HG03159 (cell line): ENCODE results near the gene GAL3ST1.
"Not testable (repeated sequence)": the region's sequence is repeated elsewhere in the genome, so short reads cannot be mapped to it uniquely, and the experiment has no call there.

ENCODE experiments used
- ATAC-seq: cut with Tn5 transposase; IDR thresholded peaks from one replicate; pipeline ENCODE4 v1.9.1; 2021; ENCODE audit warnings: mild to moderate bottlenecking, moderate library complexity; ENCODE audit not compliant: unreplicated experiment

The GAL3ST1 gene

DNA sequence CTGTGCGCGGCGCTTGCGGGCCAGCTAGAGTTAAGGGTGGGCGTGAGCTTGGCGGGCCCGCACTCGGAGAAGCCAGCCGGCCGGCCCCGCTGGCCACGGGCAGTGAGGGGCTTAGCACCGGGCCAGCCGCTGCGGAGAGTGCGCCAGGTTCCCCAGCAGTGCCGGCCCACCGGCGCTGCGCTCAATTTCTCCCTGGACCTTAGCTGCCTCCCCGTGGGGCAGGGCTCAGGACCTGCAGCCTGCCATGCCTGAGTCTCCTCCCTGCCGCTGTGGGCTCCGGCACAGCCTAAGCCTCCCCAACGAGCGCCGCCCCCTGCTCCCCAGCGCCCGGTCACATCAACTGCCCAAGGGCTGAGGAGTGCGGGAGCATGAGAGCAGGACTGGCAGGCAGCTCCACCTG is 22.4 kb upstream of the GAL3ST1 start:
- ATAC-seq, result no peak

DNA sequence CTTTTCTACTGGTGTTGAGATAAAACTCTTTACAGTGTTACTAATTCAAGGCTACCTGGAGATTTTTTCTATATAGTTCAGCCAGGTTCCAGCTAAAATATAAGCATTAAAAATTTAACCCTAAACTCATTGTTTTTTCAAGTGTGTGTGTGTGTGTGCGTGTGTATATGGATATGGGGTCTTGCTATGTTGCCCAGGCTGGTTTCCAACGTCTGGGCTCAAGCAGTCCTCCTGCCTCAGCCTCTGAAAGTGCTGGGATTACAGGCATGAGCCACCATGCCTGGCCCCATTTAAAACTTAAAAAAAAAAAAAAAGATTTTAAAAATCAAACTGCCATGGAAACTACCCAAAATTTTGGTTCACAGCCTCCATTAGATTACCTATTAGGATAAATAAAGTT is 21.7 kb upstream of the GAL3ST1 start:
- no peak for ATAC-seq

DNA sequence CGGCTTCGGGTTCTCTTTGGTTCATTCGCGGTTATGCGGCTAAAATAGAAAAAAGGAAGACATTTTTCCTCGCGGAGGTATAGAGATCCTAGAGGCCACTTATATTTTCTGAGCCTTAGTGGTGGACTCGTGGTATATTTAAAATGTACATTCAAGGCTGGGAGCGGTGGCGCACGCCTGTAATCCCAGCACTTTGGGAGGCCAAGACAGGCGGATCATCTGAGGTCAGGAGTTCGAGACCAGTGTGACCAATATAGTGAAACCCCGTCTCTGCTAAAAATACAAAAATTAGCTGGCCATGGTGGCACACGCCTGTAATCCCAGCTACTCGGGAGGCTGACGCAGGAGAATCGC is 17.9 kb upstream of the GAL3ST1 start:
- not testable (repeated sequence) for ATAC-seq

DNA sequence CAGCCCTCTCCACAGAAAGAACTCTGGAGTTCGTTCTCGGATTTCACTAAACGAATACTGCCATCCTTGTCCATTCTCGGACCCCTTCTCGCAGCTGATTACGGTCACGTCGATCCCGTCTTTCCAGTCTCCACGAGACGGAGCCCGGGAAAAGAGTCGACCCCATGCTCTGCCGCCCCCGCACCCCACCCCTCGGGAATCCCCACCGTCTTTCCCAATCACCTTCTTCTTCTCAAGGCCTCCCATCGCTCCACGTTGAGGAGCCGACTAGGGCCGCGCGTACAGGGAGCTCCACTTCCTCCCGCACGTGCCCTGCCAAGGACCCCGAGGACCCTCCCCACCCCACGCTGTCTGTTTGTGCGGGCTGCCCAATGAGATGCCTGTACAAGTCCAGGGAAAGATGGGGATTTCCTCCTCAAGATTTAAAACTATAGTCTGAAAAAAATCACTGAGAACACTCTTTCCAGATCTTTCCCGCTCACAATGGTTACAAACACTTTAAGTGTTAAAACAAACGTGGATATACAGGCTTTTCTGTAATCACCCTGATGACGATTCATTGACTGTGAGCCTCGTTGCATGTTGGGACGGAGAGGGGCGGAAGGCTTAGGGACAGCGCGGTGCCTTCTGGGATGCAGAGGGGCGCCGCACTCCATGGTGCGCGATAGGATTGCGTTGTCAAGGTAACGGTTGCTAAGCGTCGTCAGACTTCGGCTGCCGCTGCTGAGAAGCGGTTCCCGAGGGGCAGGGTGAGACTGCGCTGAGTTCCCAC is 17.3 kb upstream of the GAL3ST1 start, which contains the start of gene PES1:
Gene PES1, minus strand, starts transcription at position 323 of the 772 bp plus-strand sequence. Its CDS starts 77 bp downstream, at position 246.
- peak; percentile 94 for ATAC-seq

DNA sequence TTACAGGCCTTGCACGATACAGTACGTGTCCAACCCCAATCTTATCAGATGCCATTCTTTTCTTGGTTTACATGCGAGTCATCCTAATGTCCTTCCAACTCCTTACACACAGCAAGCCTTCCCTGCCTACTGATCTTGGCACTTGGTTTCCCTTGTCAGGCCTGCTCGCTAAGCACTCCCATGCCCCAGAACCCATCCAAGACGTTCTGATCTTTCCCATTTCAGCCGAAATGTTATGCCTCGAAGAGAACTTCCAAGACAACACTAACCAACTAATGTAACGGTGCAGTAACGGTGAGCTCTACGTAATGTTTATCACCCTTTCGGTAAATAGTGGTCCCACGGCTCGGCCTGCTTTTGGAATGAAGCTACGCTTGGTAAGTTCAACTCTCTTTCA is 16.7 kb upstream of the GAL3ST1 start:
- no peak for ATAC-seq

DNA sequence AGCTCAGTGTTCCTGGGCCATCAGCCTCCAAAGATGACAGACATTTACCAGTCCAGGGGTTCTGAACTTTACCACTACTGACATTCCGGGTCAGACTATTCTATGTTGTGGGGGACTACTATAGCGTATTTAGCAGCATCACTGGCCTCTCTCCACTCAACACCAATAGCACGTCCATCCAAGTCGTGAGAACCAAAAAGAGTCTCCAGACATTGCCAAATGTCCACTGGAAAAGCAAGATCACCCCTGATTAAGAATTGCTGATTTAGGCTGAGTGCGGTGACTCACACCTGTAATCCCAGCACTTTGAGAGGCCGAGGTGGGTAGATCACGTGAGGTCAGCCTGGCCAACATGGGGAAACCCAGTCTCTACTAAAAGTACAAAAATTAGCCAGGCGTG is 11.9 kb upstream of the GAL3ST1 start:
- no peak for ATAC-seq

DNA sequence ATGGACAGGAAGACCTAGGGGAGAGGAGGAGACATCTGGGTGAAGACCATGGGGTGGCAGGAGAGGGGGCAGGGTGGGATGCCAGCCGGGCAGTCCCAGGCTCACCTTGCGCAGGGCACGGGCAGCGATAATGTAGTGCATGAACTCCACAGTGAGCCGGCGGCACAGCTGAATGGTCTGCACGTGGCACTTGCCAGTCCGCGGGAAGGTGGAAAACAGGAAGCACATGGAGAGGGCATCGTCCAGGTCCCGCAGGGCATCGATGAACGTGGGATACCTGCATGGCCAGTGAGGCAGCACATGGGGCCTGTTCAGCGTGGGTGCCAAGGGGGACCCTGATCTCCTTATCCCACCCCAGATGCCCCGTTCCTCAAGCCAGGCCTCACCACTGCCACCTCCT is 10.0 kb upstream of the GAL3ST1 start:
- no peak for ATAC-seq

DNA sequence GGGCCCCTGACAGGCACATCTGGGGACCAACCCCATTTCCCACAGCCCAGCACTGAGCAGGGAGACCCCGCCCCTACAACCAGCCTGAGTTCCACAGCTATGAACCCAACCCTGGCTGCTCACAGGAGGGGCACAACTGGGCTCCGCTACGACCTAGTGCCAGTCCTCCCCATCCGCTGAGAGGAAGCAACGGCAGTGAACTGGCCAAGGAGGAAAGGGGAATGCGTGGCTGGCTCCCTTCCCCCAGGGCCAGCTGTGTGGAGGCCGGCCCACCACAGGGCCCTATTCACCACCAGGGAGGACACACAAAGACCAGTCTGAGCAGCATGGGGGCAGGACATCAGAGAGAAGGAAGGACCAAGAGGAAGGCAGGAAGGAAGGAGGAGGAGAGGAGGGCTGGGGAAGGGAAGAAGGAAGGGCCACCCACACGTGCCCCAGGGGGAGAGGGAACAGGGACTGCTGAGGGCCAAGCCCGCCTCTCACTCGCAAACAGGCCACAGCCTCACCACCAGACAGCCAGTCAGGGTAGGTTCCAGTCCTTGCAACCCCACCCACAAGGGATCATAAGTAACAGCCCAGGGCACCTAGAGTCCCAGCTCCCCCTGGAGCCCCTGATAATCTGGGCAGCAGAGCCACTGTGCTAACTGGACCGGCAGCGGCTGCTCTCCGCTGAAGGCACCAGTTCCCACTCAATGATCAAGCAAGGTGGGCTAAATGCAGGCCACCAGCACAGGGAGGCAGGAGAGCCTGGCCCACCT is 8.5 kb upstream of the GAL3ST1 start:
- no peak for ATAC-seq

DNA sequence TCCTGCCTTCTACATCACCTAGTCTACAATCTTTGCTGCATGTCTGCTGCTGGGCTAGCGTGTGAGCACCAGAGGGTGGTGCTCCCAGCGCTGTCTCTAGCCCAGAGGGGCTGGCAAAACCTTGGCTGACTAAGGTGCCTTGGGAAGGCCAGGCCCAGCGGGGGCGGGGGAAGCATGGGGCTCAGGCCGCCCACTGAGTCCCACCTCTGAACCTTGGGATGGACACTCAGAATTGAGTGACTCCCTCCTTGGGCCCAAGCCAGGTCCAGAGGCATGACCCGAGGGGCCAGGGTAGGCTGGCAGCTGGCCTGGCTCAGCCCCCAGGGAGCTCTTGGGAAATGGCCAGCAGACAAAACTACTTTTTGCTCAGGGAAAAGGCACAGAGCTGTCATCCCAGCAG is 7.6 kb upstream of the GAL3ST1 start:
- no peak for ATAC-seq

DNA sequence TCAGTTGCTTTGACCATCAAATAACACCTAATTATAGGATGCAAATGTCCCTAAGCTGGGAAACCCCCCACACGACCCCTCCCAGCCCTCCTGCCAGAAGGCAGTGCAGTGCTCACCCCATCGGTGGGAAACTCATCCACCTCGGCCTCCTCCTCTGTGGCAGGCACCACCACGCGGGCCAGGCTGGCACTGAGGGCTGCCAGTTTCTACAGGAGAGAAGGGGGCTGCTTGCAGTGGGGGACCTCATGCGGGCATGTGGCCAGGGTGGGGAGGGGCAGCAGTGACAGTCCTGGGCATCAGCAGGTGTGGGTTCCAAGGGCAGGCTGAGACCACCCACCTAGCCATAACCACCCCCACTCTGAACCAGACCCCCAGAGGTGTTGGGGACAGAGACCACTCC is 6.4 kb upstream of the GAL3ST1 start:
- ATAC-seq, result no peak

DNA sequence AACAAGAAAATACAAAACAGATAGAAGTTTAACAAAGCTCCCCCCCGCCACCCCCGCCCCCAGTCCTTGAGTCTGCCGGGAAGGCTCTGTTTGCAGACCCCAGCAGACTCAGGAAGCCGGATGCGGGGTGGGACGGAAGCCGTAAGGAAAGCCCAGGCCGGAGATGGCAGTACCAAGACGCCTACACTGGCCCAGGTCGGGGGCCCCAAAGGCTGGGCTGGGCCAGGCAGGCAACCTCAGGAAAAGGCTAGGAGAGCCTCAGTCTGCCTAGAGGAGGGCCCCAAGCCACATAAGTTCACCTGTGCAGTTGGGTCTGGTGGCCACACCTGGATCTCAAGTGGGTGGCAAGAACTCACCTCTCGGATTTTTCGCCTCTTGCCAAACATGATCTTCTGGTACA is 4.0 kb upstream of the GAL3ST1 start:
- ATAC-seq, result no peak

DNA sequence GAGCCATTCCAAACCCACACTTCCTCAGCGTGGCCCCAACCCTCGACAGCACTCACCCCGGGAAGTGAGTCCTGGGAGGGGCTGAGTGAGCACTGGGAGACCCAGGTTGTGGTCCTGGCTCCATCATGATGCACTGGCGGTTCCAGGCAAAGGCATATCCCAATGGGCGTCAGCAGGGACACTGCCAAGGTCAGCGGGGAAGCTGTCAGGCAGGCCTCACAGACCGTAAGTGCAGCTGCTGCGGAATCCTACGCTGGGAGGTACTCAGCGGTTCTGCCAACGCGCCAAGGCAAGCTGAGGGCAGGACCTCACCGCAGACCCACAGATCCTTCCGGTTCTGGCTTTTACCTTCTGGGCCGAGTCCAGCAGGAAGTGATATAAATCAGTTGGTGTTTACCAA is 1.4 kb upstream of the GAL3ST1 start:
- no peak for ATAC-seq

DNA sequence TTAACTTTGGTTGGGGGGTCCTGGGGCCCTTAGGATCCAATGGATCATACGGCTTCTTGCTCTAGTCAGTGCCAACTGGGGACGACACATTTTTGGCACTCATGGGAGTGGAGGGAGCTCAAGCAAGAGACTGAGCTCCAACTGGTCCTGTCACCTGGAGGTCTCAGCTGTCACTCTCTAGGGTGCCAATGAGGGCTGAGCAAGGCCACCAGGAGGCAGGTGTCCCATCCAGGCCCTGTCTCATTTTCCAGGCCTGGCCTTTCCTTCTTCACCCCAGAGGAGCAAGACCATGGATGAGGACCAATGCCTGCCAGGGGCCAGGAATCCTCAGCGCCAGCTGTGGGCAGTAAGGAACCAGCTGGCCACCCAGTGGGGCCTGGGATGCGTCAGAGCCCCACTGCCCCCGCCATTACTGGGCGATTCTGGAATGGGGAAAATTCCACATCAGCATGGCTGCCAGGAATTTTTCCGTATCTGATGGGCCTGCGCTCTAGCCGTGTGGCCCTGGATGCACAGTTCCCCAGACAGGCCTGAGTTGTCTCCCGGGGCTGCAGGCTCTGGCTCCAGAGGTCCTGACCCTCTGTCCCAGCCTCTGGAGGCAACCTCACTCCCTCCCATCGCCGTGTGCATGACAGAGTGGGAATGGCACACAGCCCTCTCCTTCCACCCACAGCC is 669 bp upstream of the GAL3ST1 start:
- no peak for ATAC-seq

DNA sequence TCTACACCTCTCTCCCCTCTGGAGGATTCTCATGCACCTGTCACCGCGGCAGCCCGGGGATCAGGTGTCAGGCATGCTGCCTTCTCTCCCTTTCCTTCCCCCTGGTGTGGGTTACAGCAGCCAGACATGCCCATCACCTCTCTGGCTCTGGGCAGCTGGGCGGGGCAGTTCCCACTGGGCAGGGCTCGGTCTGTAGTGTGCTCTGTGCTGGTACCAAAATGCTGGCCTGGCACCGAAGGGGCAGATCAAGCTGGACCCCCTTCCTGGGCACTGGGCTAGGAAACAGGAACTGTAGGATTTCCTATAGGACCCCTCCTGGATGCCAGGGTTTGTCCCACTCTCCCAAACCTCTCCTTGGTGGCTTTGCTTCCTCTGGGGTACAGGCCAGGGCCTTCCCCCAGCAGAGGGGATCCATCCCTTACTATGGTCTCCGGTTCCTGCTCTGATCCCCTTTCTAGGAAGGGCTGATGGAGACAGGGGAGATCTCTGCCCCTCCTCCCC is 821 bp downstream of the GAL3ST1 start:
- ATAC-seq, result no peak

DNA sequence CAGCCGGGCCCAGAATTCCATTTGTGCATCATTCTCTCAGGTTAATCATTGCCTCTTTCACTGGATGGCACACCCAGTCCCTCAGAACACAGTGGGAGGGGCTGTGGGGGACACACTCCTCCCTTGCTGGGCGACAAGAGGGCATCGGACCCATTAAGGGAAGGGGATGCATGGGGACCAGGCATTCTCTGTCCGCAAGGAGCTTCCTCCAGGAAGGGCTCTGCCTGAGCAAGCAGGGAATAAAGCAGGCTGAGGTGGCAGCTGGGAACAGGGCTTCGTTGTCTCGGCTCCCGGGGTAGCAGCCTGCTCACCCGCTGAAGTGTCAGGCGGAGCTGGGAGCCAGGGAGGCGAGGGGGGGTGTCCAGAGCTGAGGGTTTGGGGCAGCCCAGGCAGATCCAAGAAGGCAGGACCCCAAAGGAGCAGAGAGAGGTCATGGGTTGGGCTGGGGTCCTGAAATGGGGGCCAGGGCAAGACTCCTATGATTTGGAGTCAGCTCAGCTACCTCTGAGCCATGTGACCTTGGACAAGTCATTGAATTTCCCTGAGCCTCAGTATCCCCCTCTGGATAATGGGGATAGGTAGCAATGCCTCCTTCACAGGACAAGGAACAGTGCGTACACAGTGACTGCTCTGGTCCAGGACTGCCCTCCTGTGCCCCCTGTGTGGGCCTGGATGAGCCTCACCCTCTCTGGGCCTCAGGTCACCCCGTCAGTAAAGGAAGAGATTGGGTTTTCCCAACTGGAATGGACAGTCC is 1.4 kb downstream of the GAL3ST1 start:
- no peak for ATAC-seq

DNA sequence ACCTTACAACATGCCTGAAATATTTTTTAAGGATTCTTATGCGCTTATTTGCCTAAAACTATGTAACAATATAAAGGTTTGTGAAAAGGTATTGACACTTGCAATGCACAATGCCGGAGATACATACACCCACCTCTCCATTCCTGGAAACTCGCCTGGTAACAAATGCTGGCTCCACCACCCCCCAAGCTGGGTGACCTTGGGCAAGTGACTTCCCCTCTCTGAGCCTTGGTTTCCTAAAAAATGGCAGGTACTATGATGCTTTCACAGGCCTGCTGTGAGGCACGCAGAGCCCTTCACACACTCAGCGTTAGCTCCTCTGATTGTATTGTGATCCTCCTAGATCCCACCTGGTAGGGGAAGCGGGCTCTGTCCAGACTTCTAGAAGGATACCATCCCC is 2.3 kb downstream of the GAL3ST1 start:
- no peak for ATAC-seq

DNA sequence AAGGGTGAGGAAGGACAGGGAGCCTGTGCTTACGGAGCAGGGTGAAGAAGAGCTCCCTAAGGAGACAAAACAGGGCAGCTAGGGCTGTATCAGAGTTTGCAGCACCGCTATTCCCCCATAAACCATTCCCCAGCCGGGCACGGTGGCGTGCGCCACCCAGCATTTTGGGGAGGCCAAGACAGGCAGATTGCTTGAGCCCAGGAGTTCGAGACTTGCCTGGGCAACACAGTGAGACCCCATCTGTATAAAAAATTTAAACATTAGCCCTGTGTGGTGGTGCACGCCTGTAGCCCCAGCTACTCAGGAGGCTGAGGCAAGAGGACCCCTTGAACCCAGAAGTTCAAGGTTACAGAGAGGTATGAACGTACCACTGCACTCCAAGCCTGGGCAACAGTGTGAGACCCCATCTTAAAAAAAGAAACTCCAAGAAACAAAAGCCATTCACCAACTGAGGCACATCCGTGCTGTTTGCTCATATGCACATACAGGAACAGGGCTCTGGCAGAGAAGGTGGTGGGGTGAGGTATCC is 4.7 kb downstream of the GAL3ST1 start:
- no peak for ATAC-seq

DNA sequence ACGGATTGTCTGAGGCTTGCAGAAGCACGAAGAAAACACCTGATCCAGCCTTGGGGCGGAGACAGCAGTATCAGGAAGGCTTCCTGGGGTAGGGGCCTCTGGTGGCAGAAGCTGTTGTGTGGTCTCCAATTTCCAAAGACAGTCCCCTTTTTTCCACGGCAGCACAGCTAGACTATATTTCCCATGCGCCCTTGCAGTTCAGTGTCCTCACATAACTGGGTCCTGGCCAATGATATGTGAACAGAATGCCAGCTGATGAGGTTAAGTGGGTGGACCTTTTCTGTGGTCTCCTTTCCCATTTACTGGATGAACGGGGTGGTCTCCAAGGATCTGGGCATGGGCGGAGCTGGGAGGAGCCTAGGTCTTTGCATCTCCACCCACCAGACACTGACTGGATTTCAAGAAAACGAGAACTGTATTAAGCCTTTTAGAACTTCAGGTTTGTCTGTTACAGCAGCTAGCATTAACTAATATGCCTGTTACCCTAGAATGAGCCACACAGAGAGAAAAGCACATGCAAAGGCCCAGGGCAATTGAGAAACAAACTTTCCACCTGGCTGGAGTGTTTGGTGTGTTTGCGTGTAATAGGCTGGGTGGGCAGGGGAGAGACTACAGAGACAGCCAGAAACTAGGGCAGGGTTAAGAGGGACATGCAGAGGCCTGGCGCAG is 6.2 kb downstream of the GAL3ST1 start:
- no peak for ATAC-seq

DNA sequence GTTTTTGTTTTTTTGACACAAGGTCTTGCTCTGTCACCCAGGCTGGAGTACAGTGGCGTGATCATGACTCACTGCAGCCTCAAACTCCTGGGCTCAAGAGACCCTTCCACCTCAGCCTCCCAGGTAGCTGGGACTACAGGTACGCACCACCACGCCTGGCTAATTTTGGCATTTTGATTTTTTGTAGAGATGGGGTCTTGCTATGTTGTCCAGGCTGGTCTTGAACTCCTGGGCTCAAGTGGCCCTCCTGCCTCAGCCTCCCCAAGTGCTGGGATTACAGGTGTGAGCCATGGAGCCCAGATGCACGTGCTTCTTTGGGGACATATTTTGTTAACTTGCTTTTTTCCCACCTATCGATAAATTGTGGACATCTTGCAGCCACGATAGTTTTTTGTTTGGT is 7.2 kb downstream of the GAL3ST1 start:
- not testable (repeated sequence) for ATAC-seq

DNA sequence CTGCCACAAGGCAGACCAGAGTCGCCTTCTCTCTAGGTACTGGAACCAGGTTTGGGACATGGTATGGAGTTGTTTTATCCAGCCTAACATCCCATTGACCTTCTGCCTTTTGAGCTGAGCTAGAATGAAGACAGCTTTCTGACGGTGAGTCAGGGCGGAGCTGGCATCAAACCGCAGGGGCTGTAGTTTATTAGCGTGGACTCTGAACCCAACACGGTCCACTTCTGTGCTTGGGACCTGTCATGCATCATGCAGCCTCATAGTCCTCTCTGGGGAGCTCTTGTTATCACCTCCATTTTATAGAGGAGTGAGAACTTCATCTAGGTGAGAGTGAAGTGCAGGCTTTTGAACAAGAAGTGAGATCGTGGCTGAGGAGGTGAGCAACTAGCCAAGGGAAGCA is 8.3 kb downstream of the GAL3ST1 start:
- no peak for ATAC-seq
